H1 (cell line): Measurements from ENCODE around the gene DISP3. TPM values are rescaled to one million over a fixed set of nuclear protein-coding genes. Genes with fewer than 3 reads are reported as not detected.

ENCODE experiments used
- CTCF ChIA-PET: fragments of 300-600 bp; sonication (Branson Sonifier 250); formaldehyde crosslinking; loops from one replicate; lab custom pipeline; 2021; ENCODE audit not compliant: partially characterized antibody; lab: Charles Lee
- POLR2A ChIA-PET: fragments of 300-600 bp; sonication (Branson Sonifier 250); formaldehyde crosslinking; loops from one replicate; lab custom pipeline; 2021; ENCODE audit warnings: inconsistent platforms; ENCODE audit not compliant: partially characterized antibody; lab: Charles Lee
- DNase-seq, 2 experiments: peaks; one replicate each; pipeline versions ENCODE4 v3.0.0 to v3.0.0-alpha.2; 2010 to 2022; ENCODE audit warnings: low spot score in 2 of 2, low read depth in 1 of 2, mixed read lengths in 1 of 2
- FAIRE-seq: peaks from 2 replicates; lab custom pipeline; 2011; peaks lifted over from hg19 to GRCh38; lab: Jason Lieb, UNC
- H2AFZ ChIP-seq: 2 replicates; pipeline ENCODE4 v1.8.1; 2012; ENCODE audit warnings: low read length, inconsistent platforms
- H2AK5ac ChIP-seq: 2 replicates; pipeline ENCODE4 v1.6.1; 2013; ENCODE audit warnings: low read depth, low read length
- H2BK120ac ChIP-seq: replicated peaks from 2 replicates; pipeline ENCODE3; 2013; ENCODE audit warnings: low read depth, low read length, inconsistent platforms
- H2BK12ac ChIP-seq: 2 replicates; pipeline ENCODE4 v1.6.1; 2013; ENCODE audit warnings: low read depth, low read length
- H2BK15ac ChIP-seq: 2 replicates; pipeline ENCODE4 v1.6.1; 2013; ENCODE audit warnings: low read length
- H2BK20ac ChIP-seq: 2 replicates; pipeline ENCODE4 v1.6.1; 2013; ENCODE audit warnings: low read length
- H2BK5ac ChIP-seq: 2 replicates; pipeline ENCODE4 v1.6.1; 2013; ENCODE audit warnings: low read depth, low read length
- H3K14ac ChIP-seq: 2 replicates; pipeline ENCODE4 v1.6.1; 2013; ENCODE audit warnings: inconsistent platforms; ENCODE audit not compliant: insufficient read length
- H3K18ac ChIP-seq: 2 replicates; pipeline ENCODE4 v1.6.1; 2013; ENCODE audit warnings: low read length; ENCODE audit errors: extremely low read depth
- H3K23ac ChIP-seq: 2 replicates; pipeline ENCODE4 v1.6.1; 2013; ENCODE audit warnings: inconsistent platforms; ENCODE audit not compliant: insufficient read length
- H3K23me2 ChIP-seq: 2 replicates; pipeline ENCODE4 v1.6.1; 2013; ENCODE audit warnings: low read depth, low read length
- H3K27ac ChIP-seq: 2 replicates; pipeline ENCODE4 v1.6.1; 2011; ENCODE audit warnings: low read depth, low read length, inconsistent platforms
- H3K27me3 ChIP-seq, 4 experiments: replicated peaks in 1 of 4; 1 replicate in 1 of 4; 2 replicates in 3 of 4; pipeline versions ENCODE4 v1.6.1 to v1.8.1; 2011 to 2013; ENCODE audit warnings: low read length in 3 of 4, mild to moderate bottlenecking in 3 of 4, inconsistent platforms in 2 of 4, mixed read lengths in 2 of 4, moderate library complexity in 1 of 4; ENCODE audit not compliant: control insufficient read depth in 3 of 4, insufficient read depth in 3 of 4; ENCODE audit errors: extremely low read depth in 1 of 4
- H3K36me3 ChIP-seq, 4 experiments: 2 replicates each; pipeline versions ENCODE4 v1.6.1 to v1.8.1; 2011 to 2013; ENCODE audit warnings: mild to moderate bottlenecking in 4 of 4, low read length in 3 of 4, moderate library complexity in 2 of 4, control low read depth in 1 of 4, inconsistent platforms in 1 of 4; ENCODE audit not compliant: insufficient read depth in 4 of 4, control insufficient read depth in 2 of 4
- H3K4ac ChIP-seq: replicated peaks from 2 replicates; pipeline ENCODE3; 2013; ENCODE audit warnings: low read length, low read depth, mixed read lengths, inconsistent platforms; ENCODE audit not compliant: insufficient read length
- H3K4me1 ChIP-seq, 4 experiments: replicated peaks in 1 of 4; 1 replicate in 1 of 4; 2 replicates in 3 of 4; pipeline versions ENCODE4 v1.6.1 to v1.8.1; 2011 to 2013; ENCODE audit warnings: low read length in 3 of 4, inconsistent platforms in 2 of 4, mixed read lengths in 1 of 4; ENCODE audit not compliant: insufficient read depth in 4 of 4, control insufficient read depth in 3 of 4
- H3K4me2 ChIP-seq, 2 experiments: 2 replicates each; pipeline versions ENCODE4 v1.6.1 to v1.8.1; 2011 to 2013; ENCODE audit warnings: low read depth in 2 of 2, low read length in 2 of 2, control low read depth in 1 of 2, inconsistent platforms in 1 of 2, mild to moderate bottlenecking in 1 of 2; ENCODE audit not compliant: insufficient read depth in 1 of 2
- H3K4me3 ChIP-seq, 4 experiments: fragments of 200-600, 300-600 bp in 1 of 4; sonication (generic), shearing (Covaris generic), sonication (Bioruptor Twin) in 1 of 4; 2 replicates each; pipeline versions ENCODE4 v1.5.1 to v1.8.1; 2011 to 2016; ENCODE audit warnings: low read length in 4 of 4, low read depth in 3 of 4, control low read depth in 2 of 4, inconsistent platforms in 2 of 4, mild to moderate bottlenecking in 2 of 4, mixed read lengths in 1 of 4, moderate library complexity in 1 of 4; ENCODE audit not compliant: insufficient read depth in 2 of 4; ENCODE audit errors: extremely low read depth in 1 of 4
- H3K56ac ChIP-seq: replicated peaks from 2 replicates; pipeline ENCODE3; 2013; ENCODE audit warnings: low read depth, mild to moderate bottlenecking, mixed read lengths, low read length, inconsistent platforms; ENCODE audit not compliant: insufficient read length
- H3K79me1 ChIP-seq: 2 replicates; pipeline ENCODE4 v1.6.1; 2013; ENCODE audit warnings: low read depth, low read length, control low read depth
- H3K79me2 ChIP-seq, 2 experiments: 2 replicates each; pipeline versions ENCODE4 v1.6.1 to v1.8.1; 2012 to 2013; ENCODE audit warnings: low read length in 2 of 2, mild to moderate bottlenecking in 2 of 2, inconsistent platforms in 1 of 2; ENCODE audit not compliant: insufficient read depth in 2 of 2, control insufficient read depth in 1 of 2
- H3K9ac ChIP-seq, 4 experiments: replicated peaks in 1 of 4; 1 replicate in 1 of 4; 2 replicates in 3 of 4; pipeline versions ENCODE4 v1.6.1 to v1.8.1; 2011 to 2013; ENCODE audit warnings: low read depth in 3 of 4, low read length in 3 of 4, control low read depth in 2 of 4, mild to moderate bottlenecking in 2 of 4, moderate library complexity in 2 of 4, inconsistent platforms in 1 of 4; ENCODE audit errors: extremely low read depth in 1 of 4
- H3K9me3 ChIP-seq, 2 experiments: 2 replicates each; pipeline versions ENCODE4 v1.6.1 to v1.8.1; 2012 to 2013; ENCODE audit warnings: mild to moderate bottlenecking in 2 of 2, moderate library complexity in 2 of 2, control low read depth in 1 of 2, inconsistent platforms in 1 of 2, low read depth in 1 of 2, low read length in 1 of 2, mixed read lengths in 1 of 2; ENCODE audit not compliant: insufficient read depth in 2 of 2
- H4K20me1 ChIP-seq, 2 experiments: replicated peaks in 1 of 2; 2 replicates each; pipeline versions ENCODE3 to v1.8.1; 2011 to 2013; ENCODE audit warnings: inconsistent platforms in 2 of 2, low read length in 2 of 2, mild to moderate bottlenecking in 1 of 2; ENCODE audit not compliant: insufficient read depth in 2 of 2, control insufficient read depth in 1 of 2
- H4K5ac ChIP-seq: 2 replicates; pipeline ENCODE4 v1.6.1; 2013; ENCODE audit warnings: low read length, low read depth, mixed read lengths, inconsistent platforms; ENCODE audit not compliant: insufficient read length
- H4K8ac ChIP-seq: 2 replicates; pipeline ENCODE4 v1.8.0; 2013; ENCODE audit warnings: mild to moderate bottlenecking, moderate library complexity, low read length, inconsistent platforms; ENCODE audit not compliant: insufficient read depth; ENCODE audit errors: extremely low read depth
- H4K91ac ChIP-seq: replicated peaks from 2 replicates; pipeline ENCODE3; 2013; ENCODE audit warnings: low read length, mixed read lengths, inconsistent platforms; ENCODE audit not compliant: insufficient read length
- ATF3 ChIP-seq: IDR thresholded peaks from 2 replicates; pipeline ENCODE4 v1.6.1; 2011; ENCODE audit warnings: low read depth, mild to moderate bottlenecking, low read length; ENCODE audit not compliant: insufficient read depth
- CBX5 ChIP-seq: fragments of 300-800, 300-1000 bp; sonication (generic); IDR thresholded peaks from 2 replicates; pipeline ENCODE4 v1.7.1; 2016; ENCODE audit warnings: antibody characterized with exemption, low read length, low read depth
- CBX8 ChIP-seq: fragments of 300-800, 300-1000 bp; sonication (generic); IDR thresholded peaks from 2 replicates; pipeline ENCODE4 v1.7.1; 2016; ENCODE audit warnings: low read depth, low read length, borderline replicate concordance
- E2F6 ChIP-seq: IDR thresholded peaks from 2 replicates; pipeline ENCODE4 v1.6.1; 2012; ENCODE audit warnings: inconsistent platforms
- KDM4A ChIP-seq: IDR thresholded peaks from one replicate; pipeline ENCODE4 v1.7.1; 2012; ENCODE audit warnings: low read depth, mild to moderate bottlenecking, moderate library complexity, low read length, inconsistent platforms; ENCODE audit not compliant: severe bottlenecking
- NRF1 ChIP-seq: IDR thresholded peaks from 2 replicates; pipeline ENCODE4 v1.6.1; 2011; ENCODE audit warnings: mild to moderate bottlenecking, low read depth, low read length, improper control_type of control experiment
- SP2 ChIP-seq: IDR thresholded peaks from 2 replicates; pipeline ENCODE4 v1.6.1; 2012; ENCODE audit warnings: mild to moderate bottlenecking, low read length, inconsistent platforms
- SP4 ChIP-seq: IDR thresholded peaks from 2 replicates; pipeline ENCODE4 v1.6.1; 2012; ENCODE audit warnings: low read length, inconsistent platforms
- TAF1 ChIP-seq: IDR thresholded peaks from 2 replicates; pipeline ENCODE4 v1.6.1; 2011; ENCODE audit warnings: mild to moderate bottlenecking, low read depth, low read length
- TCF12 ChIP-seq: IDR thresholded peaks from 2 replicates; pipeline ENCODE4 v1.6.1; 2011; ENCODE audit warnings: low read depth, mild to moderate bottlenecking, low read length
- USF2 ChIP-seq: IDR thresholded peaks from 2 replicates; pipeline ENCODE4 v1.6.1; 2011; ENCODE audit warnings: low read length, improper control_type of control experiment
- YY1 ChIP-seq: IDR thresholded peaks from 2 replicates; pipeline ENCODE4 v1.6.1; 2011; ENCODE audit warnings: low read depth, mild to moderate bottlenecking, low read length
- WGBS, 2 experiments: shearing (Covaris generic) in 1 of 2; methylation state at CpG; one replicate each; pipeline versions ENCODE4 v1.1.6 to v1.1.7; 2013 to 2015; ENCODE audit warnings: low lambda C conversion rate in 2 of 2, mixed read lengths in 2 of 2, inconsistent platforms in 1 of 2, low coverage in 1 of 2, missing lambda C conversion rate in 1 of 2; ENCODE audit not compliant: insufficient replicate concordance in 2 of 2, insufficient coverage in 1 of 2, insufficient read length in 1 of 2; ENCODE audit errors: extremely low coverage in 1 of 2, missing lambda C conversion rate in 1 of 2; 5-methylcytosine and 5-hydroxymethylcytosine counted together
- polyA plus RNA-seq, 7 experiments: library from polyadenylated mRNA; depleted of rRNA in 3 of 7; stranded (reverse) in 5 of 7; unstranded in 2 of 7; fragments of >200 nt in 5 of 7; fragments of 200-250 nt in 2 of 7; gene quantifications; 1 replicate in 5 of 7; 2 replicates in 1 of 7; 4 replicates in 1 of 7; pipeline versions ENCODE4 v1.2.1 to v1.2.3, GENCODE V29; 2011 to 2013; ENCODE audit warnings: missing spikeins in 2 of 7, mixed read lengths in 2 of 7
- total RNA-seq: library from RNA; stranded (reverse); fragmentation: NEBNext Ultra II Directional; extraction: Animal tissue kit (Norgen Biotek cat#: 25700); gene quantifications from 2 replicates; pipeline ENCODE4 v1.2.1, GENCODE V29; 2021

The DISP3 gene
- total and polyA plus RNA-seq, 2 of the 8 experiments (the other 6 are each of a cell fraction or from before 2014, with no cell fraction given): 3.4 to 4.6 TPM

GRCh38 chr1:11455967-11456570, 22.9 kb upstream of the DISP3 start:
- Histone ChIP-seq H2BK12ac (no peak overlapping the region), H2BK20ac (no peak overlapping the region), H3K79me2 (no peaks in the 10 kb centered on the region), H3K18ac (no peak overlapping the region), H4K5ac (no peak overlapping the region), H3K9ac (no peak overlapping the region), H3K36me3 (no peaks in the 10 kb centered on the region), H4K91ac (no peak overlapping the region), H2BK120ac (no peak overlapping the region), H3K4me1 (peaks cover 0 to 3% (median 0%) of the 10 kb centered on the region in 4 experiments; a peak in 1 of 7 replicates), H3K4me3 (no peak overlapping the region), H4K20me1 (no peaks in the 10 kb centered on the region), H3K4ac (no peak overlapping the region), H2AFZ (no peak overlapping the region), H2AK5ac (no peak overlapping the region), H3K56ac (no peak overlapping the region), H3K9me3 (no peaks in the 10 kb centered on the region), H3K27me3 (no peaks in the 10 kb centered on the region), H3K14ac (no peak overlapping the region), H3K79me1 (no peaks in the 10 kb centered on the region), H3K23me2 (no peaks in the 10 kb centered on the region), H4K8ac (no peak overlapping the region; the same call in 1 of the 2 replicates), H2BK5ac (no peak overlapping the region), H3K27ac (no peak overlapping the region), H3K4me2 (no peak overlapping the region), H2BK15ac (no peak overlapping the region), H3K23ac (no peak overlapping the region)
- WGBS, 2 experiments: 85% methylated on average over 11 of the region's 11 CpGs; no CpG with 5 or more reads in 1 of the 2 experiments
- ChIA-PET CTCF (interaction anchor here (1.2 kb wide), 2 partner anchors 40 to 190 kb away, joined by 3 read pairs; no protein-coding TSS in a partner anchor), POLR2A (no interaction called here)
- no peak for DNase-seq
- no peak for FAIRE-seq
- TF ChIP-seq CBX8: no peak
- TF ChIP-seq TAF1: no peak
- no peak for TF ChIP-seq CBX5
- no peak for TF ChIP-seq SP4
- TF ChIP-seq SP2: no peak
- no peak for TF ChIP-seq USF2
- TF ChIP-seq TCF12: no peak
- no peak for TF ChIP-seq KDM4A
- TF ChIP-seq YY1: no peak
- no peak for TF ChIP-seq NRF1
- no peak for TF ChIP-seq E2F6
- no peak for TF ChIP-seq ATF3
